HCT116 (cell line): ENCODE data around the gene HOOK1. TPM values are rescaled to one million over a fixed set of nuclear protein-coding genes. Genes with fewer than 3 reads are reported as not detected.

ENCODE experiments used
- ATAC-seq: fragments of 200-7000 bp; cut with Tn5 transposase; 2 replicates; pipeline ENCODE4 v1.9.1; 2020; ENCODE audit warnings: mild to moderate bottlenecking, moderate library complexity
- BruUV-seq: library from RNA; stranded (reverse); fragments of 400-500 nt; replicated peaks from 2 replicates; lab custom pipeline; 2021; lab: Mats Ljungman, UMichigan
- CTCF ChIA-PET: fragments of 300-600 bp; sonication (Branson Sonifier 250); formaldehyde crosslinking; loops from one replicate; lab custom pipeline; 2021; ENCODE audit warnings: antibody characterized with exemption; lab: Charles Lee
- POLR2A ChIA-PET: fragments of 300-600, 350-600 bp; sonication (Branson Sonifier 250); formaldehyde crosslinking; loops from one replicate; lab custom pipeline; 2021; ENCODE audit warnings: antibody characterized with exemption; lab: Charles Lee
- RAD21 ChIA-PET, 2 experiments: fragments of 300-600 bp; sonication (Branson Sonifier 250); formaldehyde crosslinking; loops; one replicate each; lab custom pipeline; 2023; ENCODE audit warnings: low total read pairs in 2 of 2; ENCODE audit not compliant: uncharacterized antibody in 2 of 2, unreplicated experiment in 2 of 2, low non-redundant PET in 1 of 2; lab: Charles Lee
- DNase-seq: peaks from one replicate; pipeline ENCODE4 v3.0.0-alpha.2; 2010; ENCODE audit warnings: low read depth, low spot score
- H2AFZ ChIP-seq: fragments of 200-600 bp; shearing (Covaris generic), sonication (generic); 2 replicates; pipeline ENCODE4 v1.6.1; 2017; ENCODE audit warnings: low read depth, mixed run types, mixed read lengths, antibody characterized with exemption, low read length; ENCODE audit not compliant: poor library complexity, severe bottlenecking
- H3K27ac ChIP-seq: 2 replicates; pipeline ENCODE4 v1.5.1; 2012; ENCODE audit warnings: low read depth, low read length
- H3K27me3 ChIP-seq: fragments of 200-600 bp; sonication (generic); 2 replicates; pipeline ENCODE4 v1.6.1; 2016; ENCODE audit warnings: mixed run types, low read length, mixed read lengths; ENCODE audit not compliant: insufficient read depth
- H3K36me3 ChIP-seq, 2 experiments: fragments of 200-500 bp in 1 of 2; fragments of 200-600 bp in 1 of 2; sonication (Bioruptor generic) in 1 of 2; sonication (generic) in 1 of 2; 2 replicates each; pipeline versions ENCODE4 v1.5.1 to v1.6.1; 2014 to 2016; ENCODE audit warnings: low read length in 2 of 2, inconsistent platforms in 1 of 2, mixed read lengths in 1 of 2, mixed run types in 1 of 2; ENCODE audit not compliant: insufficient read depth in 2 of 2, control insufficient read depth in 1 of 2
- H3K4me1 ChIP-seq, 2 experiments: fragments of 200-600 bp in 1 of 2; sonication (generic) in 1 of 2; 2 replicates each; pipeline versions ENCODE4 v1.5.1 to v1.6.1; 2012 to 2017; ENCODE audit warnings: low read length in 2 of 2, inconsistent platforms in 1 of 2, mild to moderate bottlenecking in 1 of 2, mixed read lengths in 1 of 2, mixed run types in 1 of 2, moderate library complexity in 1 of 2; ENCODE audit not compliant: insufficient read depth in 2 of 2, control insufficient read depth in 1 of 2
- H3K4me2 ChIP-seq: fragments of 200-600 bp; sonication (generic); 2 replicates; pipeline ENCODE4 v1.6.1; 2017; ENCODE audit warnings: mixed run types, low read length, mixed read lengths
- H3K4me3 ChIP-seq, 2 experiments: fragments of 200-600 bp in 1 of 2; sonication (generic) in 1 of 2; replicated peaks in 1 of 2; 2 replicates each; pipeline ENCODE4 v1.5.1; 2011 to 2016; ENCODE audit warnings: low read length in 2 of 2, control low read depth in 1 of 2, low read depth in 1 of 2, mild to moderate bottlenecking in 1 of 2, mixed read lengths in 1 of 2, mixed run types in 1 of 2
- H3K79me2 ChIP-seq: fragments of 200-600 bp; sonication (generic); 2 replicates; pipeline ENCODE4 v1.6.1; 2017; ENCODE audit warnings: mild to moderate bottlenecking, mixed run types, low read length, moderate library complexity, mixed read lengths; ENCODE audit not compliant: insufficient read depth
- H3K9ac ChIP-seq: fragments of 200-600 bp; sonication (generic); 2 replicates; pipeline ENCODE4 v1.6.1; 2016; ENCODE audit warnings: low read length, mixed read lengths
- H3K9me2 ChIP-seq: fragments of 200-600 bp; sonication (generic), shearing (Covaris generic); 2 replicates; pipeline ENCODE4 v1.6.1; 2017; ENCODE audit warnings: mixed run types, mild to moderate bottlenecking, moderate library complexity; ENCODE audit not compliant: insufficient read depth
- H3K9me3 ChIP-seq, 2 experiments: fragments of 200-500 bp in 1 of 2; fragments of 200-600 bp in 1 of 2; sonication (Bioruptor generic) in 1 of 2; sonication (generic) in 1 of 2; 2 replicates each; pipeline ENCODE4 v1.6.1; 2014 to 2017; ENCODE audit warnings: low read length in 2 of 2, mixed read lengths in 2 of 2, inconsistent platforms in 1 of 2, low read depth in 1 of 2, mild to moderate bottlenecking in 1 of 2, mixed run types in 1 of 2, moderate library complexity in 1 of 2; ENCODE audit not compliant: control insufficient read depth in 1 of 2, insufficient read depth in 1 of 2
- H4K20me1 ChIP-seq: fragments of 200-600 bp; sonication (generic), shearing (Covaris generic); 2 replicates; pipeline ENCODE4 v1.6.1; 2017; ENCODE audit warnings: mixed run types, mild to moderate bottlenecking, moderate library complexity; ENCODE audit not compliant: insufficient read depth
- ATF3 ChIP-seq: IDR thresholded peaks from 2 replicates; pipeline ENCODE4 v1.6.1; 2012
- CBX3 ChIP-seq: IDR thresholded peaks from 2 replicates; pipeline ENCODE4 v1.6.1; 2012; ENCODE audit warnings: low read depth
- CEBPB ChIP-seq: IDR thresholded peaks from 2 replicates; pipeline ENCODE4 v1.6.1; 2012; ENCODE audit warnings: low read depth
- ELF1 ChIP-seq: IDR thresholded peaks from 2 replicates; pipeline ENCODE4 v1.6.1; 2012; ENCODE audit warnings: low read depth, borderline replicate concordance
- FOSL1 ChIP-seq: IDR thresholded peaks from 2 replicates; pipeline ENCODE4 v1.6.1; 2012; ENCODE audit warnings: low read depth
- JUND ChIP-seq: IDR thresholded peaks from 2 replicates; pipeline ENCODE4 v1.6.1; 2012
- MAX ChIP-seq: IDR thresholded peaks from 2 replicates; pipeline ENCODE4 v1.6.1; 2012
- POLR2AphosphoS5 ChIP-seq: IDR thresholded peaks from 2 replicates; pipeline ENCODE4 v1.6.1; 2011; ENCODE audit warnings: mild to moderate bottlenecking, low read depth, low read length, moderate library complexity
- RAD21 ChIP-seq: IDR thresholded peaks from 2 replicates; pipeline ENCODE4 v1.6.1; 2012; ENCODE audit warnings: low read depth, mild to moderate bottlenecking
- SIN3A ChIP-seq: IDR thresholded peaks from 2 replicates; pipeline ENCODE4 v1.6.1; 2012; ENCODE audit warnings: low read depth
- SP1 ChIP-seq: IDR thresholded peaks from 2 replicates; pipeline ENCODE4 v1.6.1; 2012; ENCODE audit warnings: low read depth
- YY1 ChIP-seq: IDR thresholded peaks from 2 replicates; pipeline ENCODE4 v1.6.1; 2011; ENCODE audit warnings: low read length, low read depth, moderate library complexity, mild to moderate bottlenecking; ENCODE audit not compliant: insufficient replicate concordance; ENCODE audit errors: extremely low read depth
- ZBTB33 ChIP-seq: IDR thresholded peaks from 2 replicates; pipeline ENCODE4 v1.6.1; 2011; ENCODE audit warnings: mild to moderate bottlenecking, low read length, moderate library complexity; ENCODE audit not compliant: insufficient replicate concordance; ENCODE audit errors: extremely low read depth
- ZFX ChIP-seq: fragments of 450-650 bp; IDR thresholded peaks from 2 replicates; pipeline ENCODE4 v1.6.1; 2017
- ZNF274 ChIP-seq: fragments of 200-500 bp; sonication (Bioruptor generic); IDR thresholded peaks from 2 replicates; pipeline ENCODE4 v1.6.1; 2014; ENCODE audit warnings: mild to moderate bottlenecking, low read depth, low read length, inconsistent platforms
- intact Hi-C: fragments of 100-400 bp; cut with micrococcal nuclease; formaldehyde crosslinking; loops from 2 replicates; pipeline ENCODE4 v1.10.0; 2022
- total RNA-seq: library from RNA; stranded (reverse); gene quantifications from one replicate; pipeline ENCODE4 v1.2.1, GENCODE V29; 2021; ENCODE audit not compliant: unreplicated experiment

HOOK1 gene
- total RNA-seq, 1 experiment from 2014 or later: 30.9 TPM

GRCh38 chr1:59833022-59833421 lies 18.3 kb downstream of the HOOK1 start:
- Histone ChIP-seq H3K27me3 (no peaks in the 10 kb centered on the region), H3K9me3 (no peaks in the 10 kb centered on the region), H3K79me2 (no peaks in the 10 kb centered on the region), H3K4me2 (no peak overlapping the region), H3K9me2 (no peaks in the 10 kb centered on the region), H3K27ac (no peak overlapping the region), H3K9ac (no peak overlapping the region), H2AFZ (no peak overlapping the region), H4K20me1 (no peaks in the 10 kb centered on the region), H3K4me1 (no peaks in the 10 kb centered on the region), H3K36me3 (peaks cover 4 to 8% of the 10 kb centered on the region in 2 experiments; a peak in 2 of 4 replicates), H3K4me3 (no peak overlapping the region)
- ATAC-seq (no peak), DNase-seq (no peak)
- RAD21 ChIA-PET: no interaction called here
- CTCF ChIA-PET: no interaction called here
- TF ChIP-seq RAD21 (no peak), POLR2AphosphoS5 (no peak), MAX (no peak), SP1 (no peak), ZNF274 (no peak), ATF3 (no peak), ELF1 (no peak), ZFX (no peak), JUND (no peak), CEBPB (no peak), YY1 (no peak), CBX3 (no peak), ZBTB33 (no peak), FOSL1 (no peak), SIN3A (no peak)
- POLR2A ChIA-PET: no interaction called here
- intact Hi-C loops: no loop called here
- BruUV-seq: no TSS peak
